HG03469 (cell line): ENCODE results near the gene UBE2Q1.
"Not testable (repeated sequence)": the region's sequence is repeated elsewhere in the genome, so short reads cannot be mapped to it uniquely, and the experiment has no call there.

ENCODE experiments used
- ATAC-seq: cut with Tn5 transposase; IDR thresholded peaks from one replicate; pipeline ENCODE4 v1.9.1; 2021; ENCODE audit warnings: mild to moderate bottlenecking, moderate library complexity, moderate number of reproducible peaks; ENCODE audit not compliant: unreplicated experiment

Gene UBE2Q1

GRCh38 chr1:154551474-154551873 lies 7.0 kb downstream of the UBE2Q1 start:
- no peak for ATAC-seq

- no peak for ATAC-seq
These were observed 7.8 kb downstream of the UBE2Q1 start for GRCh38 chr1:154550657-154551056.

GRCh38 chr1:154550070-154550469 lies 8.4 kb downstream of the UBE2Q1 start:
- ATAC-seq, result no peak

- no peak for ATAC-seq
These were observed 9.2 kb downstream of the UBE2Q1 start for GRCh38 chr1:154549202-154549770.

GRCh38 chr1:154548028-154548427 lies 10.4 kb downstream of the UBE2Q1 start:
- no peak for ATAC-seq

- ATAC-seq, result no peak
These were observed 11.2 kb downstream of the UBE2Q1 start for GRCh38 chr1:154547105-154547732.

- ATAC-seq, result no peak
These were observed 12.0 kb downstream of the UBE2Q1 start for GRCh38 chr1:154546264-154547063.

GRCh38 chr1:154541231-154541630 lies 17.2 kb downstream of the UBE2Q1 start:
- no peak for ATAC-seq

GRCh38 chr1:154539486-154540483 lies 18.7 kb downstream of the UBE2Q1 start:
- ATAC-seq, result no peak

GRCh38 chr1:154536570-154536969 lies 21.9 kb downstream of the UBE2Q1 start:
- no peak for ATAC-seq

GRCh38 chr1:154533952-154534844 lies 24.3 kb downstream of the UBE2Q1 start:
- ATAC-seq, result no peak

- ATAC-seq, result not testable (repeated sequence)
These were observed 26.5 kb downstream of the UBE2Q1 start for GRCh38 chr1:154531950-154532349.

GRCh38 chr1:154529308-154529707 lies 29.2 kb downstream of the UBE2Q1 start:
- ATAC-seq, result no peak

GRCh38 chr1:154527192-154527591 lies 31.3 kb downstream of the UBE2Q1 start:
- ATAC-seq, result no peak

- no peak for ATAC-seq
These were observed 33.6 kb downstream of the UBE2Q1 start for GRCh38 chr1:154524881-154525280.

GRCh38 chr1:154521695-154522094 lies 36.8 kb downstream of the UBE2Q1 start:
- no peak for ATAC-seq

GRCh38 chr1:154520333-154520732 lies 38.1 kb downstream of the UBE2Q1 start:
- ATAC-seq, result no peak

- no peak for ATAC-seq
These were observed 38.9 kb downstream of the UBE2Q1 start for GRCh38 chr1:154519591-154519991.

- ATAC-seq, result no peak
These were observed 40.8 kb downstream of the UBE2Q1 start for GRCh38 chr1:154517661-154518060.

GRCh38 chr1:154514066-154514553 lies 44.4 kb downstream of the UBE2Q1 start:
- ATAC-seq, result no peak
